ENCODE data around the gene MAPK10. TPM values are rescaled to one million over a fixed set of nuclear protein-coding genes. Genes with fewer than 3 reads are reported as not detected.

MAPK10 gene
- total RNA-seq, 6 experiments from 2014 or later = 0.74 to 1.9 (median 1.6) TPM

GRCh38 chr4:86264241-86264640, 95.6 kb downstream of the MAPK10 start:
- Histone ChIP-seq H3K27ac (no peak overlapping the region), H3K4me1 (no peaks in the 10 kb centered on the region), H3K36me3 (no peaks in the 10 kb centered on the region), H3K9me3 (no peaks in the 10 kb centered on the region), H3K4me3 (no peak overlapping the region), H3K27me3 (no peaks in the 10 kb centered on the region)
- no peak for TF ChIP-seq POLR2A (IDR thresholded peaks at IDR 0.05)
- TF ChIP-seq CTCF (IDR thresholded peaks at IDR 0.05) = no peak
- DNase-seq (no peak), ATAC-seq (no peak)
- intact Hi-C loops (cut with DNase I) = no loop called here

DNA sequence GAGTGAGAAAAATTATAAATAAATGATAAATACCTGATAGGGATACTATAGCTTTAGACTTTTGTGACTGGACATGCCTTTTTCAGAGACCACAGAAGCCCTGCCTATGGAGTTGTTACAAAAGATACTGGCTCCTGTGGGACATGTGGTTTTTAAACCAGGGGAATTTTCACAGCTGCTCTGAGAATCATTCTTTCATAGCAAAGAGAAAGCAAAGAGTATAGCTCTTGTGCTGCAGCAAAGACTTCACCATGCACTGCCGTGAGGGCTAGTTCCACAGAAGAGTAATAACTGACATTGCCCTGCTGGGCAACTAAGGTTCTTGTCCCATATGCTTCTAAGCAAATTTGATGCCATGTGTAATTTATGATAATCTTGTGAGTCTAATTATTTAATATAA, 98.2 kb downstream of the MAPK10 start:
- ATAC-seq (no peak), DNase-seq (no peak)
- H3K36me3 ChIP-seq = no peaks in the 10 kb centered on the region
- H3K4me1 ChIP-seq = no peaks in the 10 kb centered on the region
- no peak overlapping the region for H3K27ac ChIP-seq
- WGBS (ENCODE audit: insufficient coverage, low coverage, low lambda C conversion rate, missing lambda C conversion rate) = 73% methylated on average over 1 of the region's 1 CpG
- H3K27me3 ChIP-seq = no peaks in the 10 kb centered on the region
- TF ChIP-seq CTCF (IDR thresholded peaks at IDR 0.05) = no peak
- TF ChIP-seq POLR2A (IDR thresholded peaks at IDR 0.05) = no peak
- no peaks in the 10 kb centered on the region for H3K9me3 ChIP-seq
- intact Hi-C loops (cut with DNase I) = no loop called here
- H3K4me3 ChIP-seq = no peak overlapping the region

- intact Hi-C loops (cut with DNase I) = no loop called here
- ATAC-seq = no peak
- Histone ChIP-seq H3K9me3 (no peaks in the 10 kb centered on the region), H3K36me3 (no peaks in the 10 kb centered on the region), H3K4me1 (no peaks in the 10 kb centered on the region), H3K27ac (no peak overlapping the region), H3K27me3 (no peaks in the 10 kb centered on the region), H3K4me3 (no peak overlapping the region)
- no peak for DNase-seq
- TF ChIP-seq POLR2A (IDR thresholded peaks at IDR 0.05) (no peak), CTCF (IDR thresholded peaks at IDR 0.05) (no peak)
- 33% methylated on average over 2 of the region's 2 CpGs for WGBS (ENCODE audit: insufficient coverage, low coverage, low lambda C conversion rate, missing lambda C conversion rate)
These were observed 103.8 kb downstream of the MAPK10 start for GRCh38 chr4:86256086-86256485.

GRCh38 chr4:86250619-86251018, 109.2 kb downstream of the MAPK10 start:
- WGBS (ENCODE audit: insufficient coverage, low coverage, low lambda C conversion rate, missing lambda C conversion rate) = 36% methylated on average over 1 of the region's 1 CpG
- Histone ChIP-seq H3K27me3 (no peaks in the 10 kb centered on the region), H3K9me3 (no peaks in the 10 kb centered on the region), H3K4me1 (no peaks in the 10 kb centered on the region), H3K27ac (no peak overlapping the region), H3K4me3 (no peak overlapping the region), H3K36me3 (no peaks in the 10 kb centered on the region)
- intact Hi-C loops (cut with DNase I) = no loop called here
- DNase-seq (no peak), ATAC-seq (no peak)
- TF ChIP-seq CTCF (IDR thresholded peaks at IDR 0.05) = no peak
- no peak for TF ChIP-seq POLR2A (IDR thresholded peaks at IDR 0.05)

GRCh38 chr4:86250006-86250405, 109.8 kb downstream of the MAPK10 start:
- 40% methylated on average over 1 of the region's 1 CpG for WGBS (ENCODE audit: insufficient coverage, low coverage, low lambda C conversion rate, missing lambda C conversion rate)
- no peaks in the 10 kb centered on the region for H3K4me1 ChIP-seq
- no peak overlapping the region for H3K4me3 ChIP-seq
- no peaks in the 10 kb centered on the region for H3K27me3 ChIP-seq
- H3K27ac ChIP-seq = no peak overlapping the region
- no peak for TF ChIP-seq CTCF (IDR thresholded peaks at IDR 0.05)
- no peak for TF ChIP-seq POLR2A (IDR thresholded peaks at IDR 0.05)
- no peak for ATAC-seq
- DNase-seq = no peak
- no peaks in the 10 kb centered on the region for H3K36me3 ChIP-seq
- intact Hi-C loops (cut with DNase I) = no loop called here
- no peaks in the 10 kb centered on the region for H3K9me3 ChIP-seq
